PC-9 (cell line): Measurements from ENCODE around the gene LNX1. TPM values are rescaled to one million over a fixed set of nuclear protein-coding genes. Genes with fewer than 3 reads are reported as not detected.

Experiments
- BruUV-seq: library from RNA; stranded (reverse); fragments of 400-500 nt; replicated peaks from 2 replicates; lab custom pipeline; 2021; lab: Mats Ljungman, UMichigan
- CTCF ChIA-PET: fragments of 300-600 bp; sonication (Branson Sonifier 250); formaldehyde crosslinking; loops from one replicate; lab custom pipeline; 2022; ENCODE audit warnings: antibody characterized with exemption; lab: Charles Lee
- POLR2A ChIA-PET: fragments of 300-600 bp; sonication (Branson Sonifier 250); formaldehyde crosslinking; loops from one replicate; lab custom pipeline; 2022; ENCODE audit warnings: antibody characterized with exemption; ENCODE audit not compliant: unreplicated experiment; lab: Charles Lee
- DNase-seq, 2 experiments: peaks; one replicate each; pipeline versions ENCODE4 v3.0.0 to v3.0.0-alpha.2; 2015 to 2022; ENCODE audit warnings: mixed read lengths in 1 of 2
- H2AFZ ChIP-seq: fragments of 200-600 bp; sonication (generic); 2 replicates; pipeline ENCODE4 v1.8.1; 2017; ENCODE audit warnings: antibody characterized with exemption
- H3F3A ChIP-seq: fragments of 200-600 bp; sonication (generic); 2 replicates; pipeline ENCODE4 v1.8.1; 2017; ENCODE audit warnings: antibody characterized with exemption, mild to moderate bottlenecking, low read depth; ENCODE audit not compliant: insufficient read depth
- H3K27ac ChIP-seq: fragments of 200-600 bp; sonication (generic); 2 replicates; pipeline ENCODE4 v1.6.1; 2016; ENCODE audit warnings: mixed run types
- H3K27me3 ChIP-seq: fragments of 200-600 bp; sonication (generic); 2 replicates; pipeline ENCODE4 v1.6.1; 2016; ENCODE audit warnings: low read depth, mixed run types; ENCODE audit not compliant: insufficient read depth
- H3K36me3 ChIP-seq: fragments of 200-600 bp; sonication (generic); 2 replicates; pipeline ENCODE4 v1.6.1; 2016; ENCODE audit warnings: low read depth, mixed run types
- H3K4me1 ChIP-seq: fragments of 200-600 bp; sonication (generic); replicated peaks from 2 replicates; pipeline ENCODE4 v1.6.1; 2016; ENCODE audit warnings: mixed run types; ENCODE audit not compliant: insufficient read depth
- H3K4me2 ChIP-seq: fragments of 200-600 bp; sonication (generic); 2 replicates; pipeline ENCODE4 v1.6.1; 2017; ENCODE audit warnings: mixed run types
- H3K4me3 ChIP-seq: fragments of 200-600 bp; sonication (generic); 2 replicates; pipeline ENCODE4 v1.6.1; 2016; ENCODE audit warnings: mixed run types
- H3K79me2 ChIP-seq: fragments of 200-600 bp; sonication (generic); 2 replicates; pipeline ENCODE4 v1.6.1; 2017; ENCODE audit warnings: low read depth, mixed run types
- H3K9me2 ChIP-seq: fragments of 200-600 bp; sonication (generic); 2 replicates; pipeline ENCODE4 v1.8.1; 2017; ENCODE audit warnings: mild to moderate bottlenecking; ENCODE audit not compliant: insufficient read depth
- H3K9me3 ChIP-seq: fragments of 200-600 bp; sonication (generic); 2 replicates; pipeline ENCODE4 v1.8.1; 2016; ENCODE audit warnings: low read depth; ENCODE audit not compliant: insufficient read depth
- H4K20me1 ChIP-seq: fragments of 200-600 bp; sonication (generic); 2 replicates; pipeline ENCODE4 v1.8.1; 2017; ENCODE audit not compliant: insufficient read depth
- CTCF ChIP-seq: fragments of 200-600 bp; sonication (generic); conservative IDR thresholded peaks from 2 replicates; pipeline ENCODE4 v1.6.1; 2017; ENCODE audit warnings: mixed run types, antibody characterized with exemption, mild to moderate bottlenecking, moderate library complexity
- EZH2 ChIP-seq: fragments of 200-600 bp; sonication (generic); IDR thresholded peaks from 2 replicates; pipeline ENCODE4 v1.8.0; 2017; ENCODE audit warnings: antibody characterized with exemption, low read depth
- intact Hi-C: fragments of 100-400 bp; cut with micrococcal nuclease; formaldehyde crosslinking; loops from one replicate; pipeline ENCODE4 v1.10.0; 2022; ENCODE audit not compliant: unreplicated experiment
- total RNA-seq: library from RNA; stranded (reverse); gene quantifications from 2 replicates; pipeline ENCODE4 v1.2.3, GENCODE V29; 2021

LNX1 gene
- total RNA-seq, 1 experiment from 2014 or later = 3.4 TPM

GRCh38 chr4:53456178-53456577 is 135.1 kb downstream of the LNX1 start:
- intact Hi-C loops = no loop called here
- Histone ChIP-seq H4K20me1 (no peaks in the 10 kb centered on the region), H3K79me2 (no peaks in the 10 kb centered on the region), H3K4me1 (peaks cover 10% of the 10 kb centered on the region; the same call in 1 of the 2 replicates), H3K9me3 (no peaks in the 10 kb centered on the region), H3K36me3 (peaks cover 25% of the 10 kb centered on the region; the same call in 1 of the 2 replicates), H3K27ac (no peak overlapping the region), H3K27me3 (no peaks in the 10 kb centered on the region), H3K4me2 (no peak overlapping the region), H2AFZ (no peak overlapping the region), H3K4me3 (no peak overlapping the region), H3F3A (peaks cover 8% of the 10 kb centered on the region; the same call in 1 of the 2 replicates), H3K9me2 (no peaks in the 10 kb centered on the region)
- DNase-seq = no peak
- ChIA-PET CTCF (no interaction called here), POLR2A (no interaction called here)
- no TSS peak for BruUV-seq
- TF ChIP-seq EZH2 (no peak), CTCF (no peak)

GRCh38 chr4:53455766-53456165 is 135.5 kb downstream of the LNX1 start:
- no TSS peak for BruUV-seq
- no peaks in the 10 kb centered on the region for H3K9me2 ChIP-seq
- ChIA-PET POLR2A (no interaction called here), CTCF (no interaction called here)
- H3K27ac ChIP-seq = no peak overlapping the region
- H3K79me2 ChIP-seq = no peaks in the 10 kb centered on the region
- H2AFZ ChIP-seq = no peak overlapping the region
- H3K4me3 ChIP-seq = no peak overlapping the region
- TF ChIP-seq CTCF (no peak), EZH2 (no peak)
- peaks cover 25% of the 10 kb centered on the region; the same call in 1 of the 2 replicates for H3K36me3 ChIP-seq
- no peaks in the 10 kb centered on the region for H3K9me3 ChIP-seq
- no peaks in the 10 kb centered on the region for H3K27me3 ChIP-seq
- H3K4me2 ChIP-seq = no peak overlapping the region
- peaks cover 10% of the 10 kb centered on the region; the same call in 1 of the 2 replicates for H3K4me1 ChIP-seq
- no peaks in the 10 kb centered on the region for H4K20me1 ChIP-seq
- peaks cover 8% of the 10 kb centered on the region; the same call in 1 of the 2 replicates for H3F3A ChIP-seq
- no peak for DNase-seq
- intact Hi-C loops = no loop called here

DNA sequence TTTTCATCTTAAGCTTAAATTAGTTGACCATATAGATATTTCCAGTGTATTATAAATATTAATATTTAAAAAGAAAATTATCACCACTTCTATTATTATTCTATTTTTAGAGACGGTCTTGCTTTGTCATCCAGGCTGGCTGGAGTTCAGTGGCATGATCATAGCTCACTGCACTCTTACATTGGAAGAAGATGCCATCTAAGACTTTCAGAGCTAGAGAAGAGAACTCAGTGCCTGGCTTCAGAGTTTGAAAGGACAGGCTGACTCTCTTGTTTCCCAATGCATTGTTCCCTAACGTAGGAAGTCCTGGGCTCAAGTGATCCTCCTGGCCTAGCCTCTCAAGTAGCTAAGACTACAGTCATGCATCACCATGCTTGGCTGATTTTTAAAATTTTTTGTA is 137.9 kb downstream of the LNX1 start:
- no peaks in the 10 kb centered on the region for H3K4me1 ChIP-seq
- no peaks in the 10 kb centered on the region for H3K9me3 ChIP-seq
- POLR2A ChIA-PET = no interaction called here
- H3K4me2 ChIP-seq = no peak overlapping the region
- CTCF ChIA-PET = no interaction called here
- H4K20me1 ChIP-seq = no peaks in the 10 kb centered on the region
- no peak for TF ChIP-seq CTCF
- no peak for TF ChIP-seq EZH2
- H3K36me3 ChIP-seq = peaks cover 19% of the 10 kb centered on the region; the same call in 1 of the 2 replicates
- intact Hi-C loops = no loop called here
- no peak overlapping the region for H3K4me3 ChIP-seq
- peaks cover 4% of the 10 kb centered on the region; the same call in 1 of the 2 replicates for H3F3A ChIP-seq
- H3K27ac ChIP-seq = no peak overlapping the region
- no peaks in the 10 kb centered on the region for H3K27me3 ChIP-seq
- DNase-seq = no peak
- H3K79me2 ChIP-seq = no peaks in the 10 kb centered on the region
- BruUV-seq = no TSS peak
- H3K9me2 ChIP-seq = no peaks in the 10 kb centered on the region
- H2AFZ ChIP-seq = no peak overlapping the region
